SU-DHL-6 (cell line): ENCODE data around the gene ANKRD55.

Experiments used
- H2AFZ ChIP-seq: fragments of 200-600 bp; sonication (generic); 2 replicates; pipeline ENCODE4 v1.6.1; 2014; ENCODE audit warnings: low read depth, mild to moderate bottlenecking, moderate library complexity, mixed read lengths, antibody characterized with exemption, low read length; ENCODE audit not compliant: severe bottlenecking
- H3F3A ChIP-seq: fragments of 200-600 bp; shearing (Covaris generic); 2 replicates; pipeline ENCODE4 v1.6.0; 2016; ENCODE audit warnings: antibody characterized with exemption, mild to moderate bottlenecking; ENCODE audit not compliant: insufficient read depth
- H3K27ac ChIP-seq: fragments of 200-600 bp; sonication (generic); 2 replicates; pipeline ENCODE4 v1.5.1; 2016; ENCODE audit warnings: low read depth, mild to moderate bottlenecking, low read length, moderate library complexity, mixed read lengths
- H3K27me3 ChIP-seq: fragments of 200-600 bp; sonication (generic), shearing (Covaris generic); 2 replicates; pipeline ENCODE4 v1.6.0; 2014; ENCODE audit warnings: mild to moderate bottlenecking, low read length
- H3K36me3 ChIP-seq: fragments of 200-600 bp; sonication (generic); 2 replicates; pipeline ENCODE4 v1.6.1; 2014; ENCODE audit warnings: mild to moderate bottlenecking, low read length, mixed read lengths
- H3K4me2 ChIP-seq: fragments of 300-600, 200-600 bp; shearing (Covaris generic), sonication (generic); 2 replicates; pipeline ENCODE4 v1.6.0; 2014; ENCODE audit warnings: low read length, low read depth, mild to moderate bottlenecking; ENCODE audit not compliant: poor library complexity, severe bottlenecking
- H3K4me3 ChIP-seq: fragments of 200-600 bp; sonication (generic); 2 replicates; pipeline ENCODE4 v1.5.1; 2014; ENCODE audit warnings: antibody characterized with exemption, low read length, mild to moderate bottlenecking, mixed read lengths; ENCODE audit not compliant: insufficient read depth, poor library complexity, severe bottlenecking
- H3K79me2 ChIP-seq: fragments of 200-600 bp; sonication (generic); 2 replicates; pipeline ENCODE4 v1.6.1; 2014; ENCODE audit warnings: mild to moderate bottlenecking, low read length, moderate library complexity; ENCODE audit not compliant: insufficient read depth
- H3K9ac ChIP-seq: fragments of 200-600 bp; sonication (generic); 2 replicates; pipeline ENCODE4 v1.7.0; 2014; ENCODE audit warnings: mild to moderate bottlenecking, low read length
- H3K9me2 ChIP-seq: fragments of 200-600 bp; sonication (generic); replicated peaks from 2 replicates; pipeline ENCODE4 v1.6.1; 2014; ENCODE audit warnings: low read length; ENCODE audit not compliant: insufficient read depth
- H3K9me3 ChIP-seq: fragments of 200-600 bp; sonication (generic); 2 replicates; pipeline ENCODE4 v1.6.1; 2014; ENCODE audit warnings: low read length, mixed read lengths; ENCODE audit not compliant: insufficient read depth
- H4K20me1 ChIP-seq: fragments of 200-600 bp; sonication (generic); 2 replicates; pipeline ENCODE4 v1.6.1; 2014; ENCODE audit warnings: low read depth, mild to moderate bottlenecking, antibody characterized with exemption, low read length, moderate library complexity, mixed read lengths
- EZH2phosphoT487 ChIP-seq: fragments of 200-600 bp; sonication (generic), shearing (Covaris generic); conservative IDR thresholded peaks from 2 replicates; pipeline ENCODE4 v1.6.1; 2018; ENCODE audit warnings: mild to moderate bottlenecking, antibody characterized with exemption, low read length, moderate library complexity, mixed read lengths
- TF ChIP-seq, protein P1 (sequence below): fragments of 200-600 bp; sonication (generic); IDR thresholded peaks from one replicate; pipeline ENCODE4 v1.5.1; 2017; ENCODE audit warnings: antibody characterized with exemption, mild to moderate bottlenecking, low read length, moderate library complexity; ENCODE audit not compliant: insufficient read depth, poor library complexity, severe bottlenecking

The ANKRD55 gene

DNA sequence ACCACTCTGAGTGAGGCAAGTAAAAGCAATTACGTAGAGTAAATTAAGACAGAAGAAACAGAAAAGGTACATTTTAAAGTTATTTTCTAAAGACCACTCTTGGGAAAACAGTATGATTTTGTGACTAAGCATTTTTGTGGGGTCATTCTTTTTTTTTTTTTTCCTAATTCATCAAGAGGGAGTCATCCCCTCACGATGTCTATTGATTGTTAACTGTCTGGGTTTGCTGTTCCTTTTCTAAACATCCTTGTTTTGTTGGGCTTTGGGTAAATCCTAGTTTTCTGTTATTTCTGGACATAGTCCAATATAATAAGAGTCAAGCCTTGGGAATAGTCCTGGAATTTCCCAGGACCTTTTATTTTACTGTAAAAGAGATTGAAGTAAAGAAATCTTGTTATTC, 63.8 kb downstream of the ANKRD55 start:
- Histone ChIP-seq H3K9ac (no peak overlapping the region), H2AFZ (no peak overlapping the region), H4K20me1 (no peaks in the 10 kb centered on the region), H3K9me3 (no peaks in the 10 kb centered on the region), H3F3A (no peaks in the 10 kb centered on the region), H3K4me3 (no peak overlapping the region), H3K79me2 (no peaks in the 10 kb centered on the region), H3K9me2 (no peaks in the 10 kb centered on the region), H3K27me3 (no peaks in the 10 kb centered on the region), H3K4me2 (no peak overlapping the region), H3K36me3 (no peaks in the 10 kb centered on the region), H3K27ac (no peak overlapping the region)
- TF ChIP-seq, protein P1, sequence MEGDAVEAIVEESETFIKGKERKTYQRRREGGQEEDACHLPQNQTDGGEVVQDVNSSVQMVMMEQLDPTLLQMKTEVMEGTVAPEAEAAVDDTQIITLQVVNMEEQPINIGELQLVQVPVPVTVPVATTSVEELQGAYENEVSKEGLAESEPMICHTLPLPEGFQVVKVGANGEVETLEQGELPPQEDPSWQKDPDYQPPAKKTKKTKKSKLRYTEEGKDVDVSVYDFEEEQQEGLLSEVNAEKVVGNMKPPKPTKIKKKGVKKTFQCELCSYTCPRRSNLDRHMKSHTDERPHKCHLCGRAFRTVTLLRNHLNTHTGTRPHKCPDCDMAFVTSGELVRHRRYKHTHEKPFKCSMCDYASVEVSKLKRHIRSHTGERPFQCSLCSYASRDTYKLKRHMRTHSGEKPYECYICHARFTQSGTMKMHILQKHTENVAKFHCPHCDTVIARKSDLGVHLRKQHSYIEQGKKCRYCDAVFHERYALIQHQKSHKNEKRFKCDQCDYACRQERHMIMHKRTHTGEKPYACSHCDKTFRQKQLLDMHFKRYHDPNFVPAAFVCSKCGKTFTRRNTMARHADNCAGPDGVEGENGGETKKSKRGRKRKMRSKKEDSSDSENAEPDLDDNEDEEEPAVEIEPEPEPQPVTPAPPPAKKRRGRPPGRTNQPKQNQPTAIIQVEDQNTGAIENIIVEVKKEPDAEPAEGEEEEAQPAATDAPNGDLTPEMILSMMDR = no peak
- no peak for TF ChIP-seq EZH2phosphoT487

DNA sequence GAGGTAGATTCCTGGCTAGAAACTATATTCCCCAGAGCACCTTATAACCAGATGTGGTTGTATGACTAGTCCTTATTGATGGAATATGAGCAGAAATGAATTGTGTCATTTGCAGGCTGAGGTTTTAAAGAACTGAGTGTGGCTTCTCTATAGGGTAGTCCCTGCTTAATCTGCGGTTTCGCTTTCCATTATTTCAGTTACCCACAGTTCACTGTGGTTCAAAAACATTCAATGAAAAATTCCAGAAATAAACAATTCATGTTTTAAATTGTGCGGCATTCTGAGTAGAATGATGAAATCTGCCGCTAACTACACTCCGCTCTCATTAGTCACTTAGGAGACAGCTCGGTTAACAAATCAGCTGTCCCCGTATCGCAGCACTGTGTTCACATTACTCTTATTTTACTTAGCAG, 65.1 kb downstream of the ANKRD55 start:
- Histone ChIP-seq H3K27ac (no peak overlapping the region), H3K27me3 (no peaks in the 10 kb centered on the region), H3K79me2 (no peaks in the 10 kb centered on the region), H3K4me3 (no peak overlapping the region), H3K9me3 (no peaks in the 10 kb centered on the region), H3K9ac (no peak overlapping the region), H4K20me1 (no peaks in the 10 kb centered on the region), H3F3A (no peaks in the 10 kb centered on the region), H2AFZ (no peak overlapping the region), H3K9me2 (no peaks in the 10 kb centered on the region), H3K4me2 (no peak overlapping the region), H3K36me3 (no peaks in the 10 kb centered on the region)
- TF ChIP-seq, protein P1 = no peak
- no peak for TF ChIP-seq EZH2phosphoT487

GRCh38 chr5:56167519-56167918, 65.6 kb downstream of the ANKRD55 start:
- no peak for TF ChIP-seq EZH2phosphoT487
- TF ChIP-seq, protein P1 = no peak
- no peaks in the 10 kb centered on the region for H3K27me3 ChIP-seq
- H4K20me1 ChIP-seq = no peaks in the 10 kb centered on the region
- no peaks in the 10 kb centered on the region for H3K79me2 ChIP-seq
- no peaks in the 10 kb centered on the region for H3K9me2 ChIP-seq
- no peak overlapping the region for H3K4me2 ChIP-seq
- H3F3A ChIP-seq = no peaks in the 10 kb centered on the region
- H3K4me3 ChIP-seq = no peak overlapping the region
- H3K9me3 ChIP-seq = no peaks in the 10 kb centered on the region
- H3K9ac ChIP-seq = no peak overlapping the region
- H2AFZ ChIP-seq = no peak overlapping the region
- no peaks in the 10 kb centered on the region for H3K36me3 ChIP-seq
- no peak overlapping the region for H3K27ac ChIP-seq
